Cardiac muscle cell (in vitro differentiated cells and primary cell): ENCODE results near the gene FRMD3. TPM values are rescaled to one million over a fixed set of nuclear protein-coding genes. Genes with fewer than 3 reads are reported as not detected.

Source experiments
- DNase-seq, 2 donors: peaks; one replicate each; pipeline versions ENCODE4 v3.0.0 to v3.0.0-alpha.2; 2010 to 2017; ENCODE audit warnings: low read depth in 1 of 2, low spot score in 1 of 2
- H3K27ac ChIP-seq: fragments of 200-600 bp; sonication (generic); 2 replicates; pipeline ENCODE4 v1.5.1; 2016
- H3K27me3 ChIP-seq: fragments of 200-600 bp; sonication (generic); 2 replicates; pipeline ENCODE4 v1.6.0; 2016; ENCODE audit warnings: control low read depth
- H3K36me3 ChIP-seq: fragments of 200-600 bp; sonication (generic); 2 replicates; pipeline ENCODE4 v1.5.1; 2016; ENCODE audit warnings: control low read depth
- H3K4me1 ChIP-seq: fragments of 200-600 bp; sonication (generic); 2 replicates; pipeline ENCODE4 v1.8.1; 2017; ENCODE audit warnings: low read depth, mild to moderate bottlenecking, mixed run types
- H3K4me3 ChIP-seq: fragments of 200-600 bp; sonication (generic); 2 replicates; pipeline ENCODE4 v1.5.1; 2016; ENCODE audit warnings: mild to moderate bottlenecking
- H3K9me3 ChIP-seq: fragments of 200-600 bp; sonication (generic); 2 replicates; pipeline ENCODE4 v1.5.1; 2017; ENCODE audit warnings: low read depth, mild to moderate bottlenecking, control low read depth
- polyA plus RNA-seq: library from polyadenylated mRNA; unstranded; fragments of >200 nt; fragmentation: Nextera tagmentation; extraction: Ambion mirVana; gene quantifications from 2 replicates; pipeline ENCODE4 v1.2.1, GENCODE V29; 2016
- total RNA-seq: library from RNA; depleted of rRNA; stranded (reverse); fragments of >200 nt; gene quantifications from 2 replicates; pipeline ENCODE4 v1.2.3, GENCODE V29; 2016
- TF ChIP-seq, protein P1 (sequence below): IDR thresholded peaks from 2 replicates; pipeline ENCODE4 v1.5.1; 2012; ENCODE audit warnings: low read depth, mild to moderate bottlenecking, low read length

Gene FRMD3
- total and polyA plus RNA-seq, 2 experiments from 2014 or later = 61.5 to 66.4 TPM

DNA sequence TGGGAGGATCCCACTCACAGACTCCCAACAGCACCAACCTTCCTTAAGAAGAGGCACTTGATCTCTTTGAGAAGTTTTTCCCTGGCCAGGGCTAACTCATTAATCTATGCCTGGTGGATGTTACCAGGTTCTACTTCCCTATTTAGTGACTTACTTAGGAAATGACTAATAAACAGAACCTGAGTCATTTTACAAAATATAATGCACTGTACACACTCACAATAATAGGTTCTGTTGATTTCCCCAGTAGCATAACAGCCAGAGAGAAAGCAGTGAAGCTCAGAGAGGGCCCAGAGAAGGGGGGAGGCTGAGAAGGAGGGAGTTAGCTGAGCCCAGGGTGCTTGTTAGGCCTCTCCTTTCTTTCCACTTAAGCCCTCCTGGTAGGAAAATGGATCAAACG, 27.1 kb downstream of the FRMD3 start:
- Histone ChIP-seq H3K27me3 (no peaks in the 10 kb centered on the region), H3K27ac (no peak overlapping the region), H3K4me3 (no peak overlapping the region), H3K36me3 (no peaks in the 10 kb centered on the region), H3K9me3 (no peaks in the 10 kb centered on the region), H3K4me1 (no peaks in the 10 kb centered on the region)
- peak in 1 of 2 donors; percentile 17 for DNase-seq
- TF ChIP-seq, protein P1, sequence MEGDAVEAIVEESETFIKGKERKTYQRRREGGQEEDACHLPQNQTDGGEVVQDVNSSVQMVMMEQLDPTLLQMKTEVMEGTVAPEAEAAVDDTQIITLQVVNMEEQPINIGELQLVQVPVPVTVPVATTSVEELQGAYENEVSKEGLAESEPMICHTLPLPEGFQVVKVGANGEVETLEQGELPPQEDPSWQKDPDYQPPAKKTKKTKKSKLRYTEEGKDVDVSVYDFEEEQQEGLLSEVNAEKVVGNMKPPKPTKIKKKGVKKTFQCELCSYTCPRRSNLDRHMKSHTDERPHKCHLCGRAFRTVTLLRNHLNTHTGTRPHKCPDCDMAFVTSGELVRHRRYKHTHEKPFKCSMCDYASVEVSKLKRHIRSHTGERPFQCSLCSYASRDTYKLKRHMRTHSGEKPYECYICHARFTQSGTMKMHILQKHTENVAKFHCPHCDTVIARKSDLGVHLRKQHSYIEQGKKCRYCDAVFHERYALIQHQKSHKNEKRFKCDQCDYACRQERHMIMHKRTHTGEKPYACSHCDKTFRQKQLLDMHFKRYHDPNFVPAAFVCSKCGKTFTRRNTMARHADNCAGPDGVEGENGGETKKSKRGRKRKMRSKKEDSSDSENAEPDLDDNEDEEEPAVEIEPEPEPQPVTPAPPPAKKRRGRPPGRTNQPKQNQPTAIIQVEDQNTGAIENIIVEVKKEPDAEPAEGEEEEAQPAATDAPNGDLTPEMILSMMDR = no peak

DNA sequence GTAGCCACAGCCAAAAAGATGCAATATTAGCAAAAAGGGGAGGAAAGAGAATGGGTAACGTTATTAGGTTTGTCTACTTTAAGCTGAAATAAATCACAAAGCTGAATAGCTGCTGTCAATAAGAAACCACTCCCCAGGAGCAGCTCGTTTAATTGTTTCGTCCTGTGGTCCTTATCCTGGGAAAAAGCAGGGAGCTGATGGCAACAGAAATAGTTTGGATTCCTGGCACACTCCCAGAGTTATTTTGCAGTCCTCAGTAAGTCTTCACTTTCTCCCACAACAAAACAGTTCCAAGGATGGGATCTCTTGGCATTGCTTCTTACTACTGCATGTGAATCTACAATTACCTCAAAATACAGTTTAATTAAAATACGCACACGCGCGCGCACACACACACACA, 28.8 kb downstream of the FRMD3 start:
- TF ChIP-seq, protein P1 = no peak
- peak; percentile 61 to 73 for DNase-seq
- Histone ChIP-seq H3K27ac (peak overlapping the region; percentile 73), H3K4me3 (no peak overlapping the region), H3K27me3 (no peaks in the 10 kb centered on the region), H3K4me1 (no peaks in the 10 kb centered on the region), H3K36me3 (no peaks in the 10 kb centered on the region), H3K9me3 (no peaks in the 10 kb centered on the region)

GRCh38 chr9:83508067-83508466, 30.1 kb downstream of the FRMD3 start:
- H3K36me3 ChIP-seq = no peaks in the 10 kb centered on the region
- H3K27ac ChIP-seq = no peak overlapping the region
- TF ChIP-seq, protein P1 = no peak
- H3K27me3 ChIP-seq = no peaks in the 10 kb centered on the region
- peak in 1 of 2 donors; percentile 12 for DNase-seq
- H3K4me3 ChIP-seq = no peak overlapping the region
- no peaks in the 10 kb centered on the region for H3K9me3 ChIP-seq
- no peaks in the 10 kb centered on the region for H3K4me1 ChIP-seq

DNA sequence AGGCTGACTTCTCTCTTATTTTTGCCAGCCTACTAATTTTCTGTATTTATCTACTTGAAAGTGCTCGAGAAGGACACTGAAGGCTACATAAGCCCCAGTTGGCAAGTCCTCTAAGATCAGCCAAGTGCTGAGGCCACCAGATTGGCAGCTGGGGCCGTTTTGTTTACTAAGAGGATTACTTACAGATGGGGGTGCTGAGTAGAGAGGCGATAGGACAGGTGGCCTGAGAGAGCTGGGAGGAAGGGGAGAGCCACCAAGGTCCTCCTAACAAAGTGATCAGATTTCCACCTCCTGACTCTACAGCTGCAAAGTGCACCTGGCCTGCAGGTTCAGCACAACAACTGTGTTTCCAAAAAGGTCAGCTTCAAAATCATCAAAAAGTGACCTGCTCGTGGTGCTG, 32.9 kb downstream of the FRMD3 start:
- Histone ChIP-seq H3K27ac (no peak overlapping the region), H3K4me3 (no peak overlapping the region), H3K27me3 (no peaks in the 10 kb centered on the region), H3K4me1 (no peaks in the 10 kb centered on the region), H3K9me3 (no peaks in the 10 kb centered on the region), H3K36me3 (no peaks in the 10 kb centered on the region)
- TF ChIP-seq, protein P1 = no peak
- no peak for DNase-seq

- Histone ChIP-seq H3K27ac (no peak overlapping the region), H3K36me3 (no peaks in the 10 kb centered on the region), H3K27me3 (no peaks in the 10 kb centered on the region), H3K4me1 (no peaks in the 10 kb centered on the region), H3K4me3 (no peak overlapping the region), H3K9me3 (no peaks in the 10 kb centered on the region)
- TF ChIP-seq, protein P1 = no peak
- DNase-seq = no peak
Observed at GRCh38 chr9:83503866-83504265, 34.3 kb downstream of the FRMD3 start.

GRCh38 chr9:83501565-83501964, 36.6 kb downstream of the FRMD3 start:
- H3K9me3 ChIP-seq = no peaks in the 10 kb centered on the region
- H3K27ac ChIP-seq = no peak overlapping the region
- TF ChIP-seq, protein P1 = no peak
- no peaks in the 10 kb centered on the region for H3K4me1 ChIP-seq
- H3K36me3 ChIP-seq = no peaks in the 10 kb centered on the region
- no peak for DNase-seq
- H3K27me3 ChIP-seq = no peaks in the 10 kb centered on the region
- H3K4me3 ChIP-seq = no peak overlapping the region
